SK-N-SH (cell line): ENCODE measurements around the gene KLHL26.

Experiments
- ELF1 ChIP-seq: IDR thresholded peaks from 2 replicates; pipeline ENCODE4 v1.4.0; 2012
- EP300 ChIP-seq, 2 experiments: IDR thresholded peaks; 2 replicates each; pipeline versions ENCODE4 v1.4.0 to v1.6.1; 2012; ENCODE audit warnings: borderline replicate concordance in 1 of 2, low read depth in 1 of 2, low read length in 1 of 2
- GABPA ChIP-seq: IDR thresholded peaks from 2 replicates; pipeline ENCODE4 v1.4.0; 2012; ENCODE audit warnings: low read depth, mild to moderate bottlenecking
- POLR2AphosphoS5 ChIP-seq: IDR thresholded peaks from 2 replicates; pipeline ENCODE4 v1.6.1; 2012; ENCODE audit warnings: low read depth, low read length
- RCOR1 ChIP-seq: fragments of 150-350 bp; IDR thresholded peaks from 2 replicates; pipeline ENCODE4 v1.6.1; 2017; ENCODE audit warnings: antibody characterized with exemption, low read length
- SIN3A ChIP-seq: IDR thresholded peaks from 2 replicates; pipeline ENCODE4 v1.6.1; 2012; ENCODE audit warnings: low read depth, mild to moderate bottlenecking, low read length, moderate library complexity, borderline replicate concordance
- SMC3 ChIP-seq: IDR thresholded peaks from 2 replicates; pipeline ENCODE4 v1.6.1; 2012; ENCODE audit warnings: low read depth, low read length, improper control_type of control experiment
- TF ChIP-seq, protein P1 (sequence below): fragments of 200-600 bp; sonication (generic); IDR thresholded peaks from 2 replicates; pipeline ENCODE4 v1.6.1; 2017; ENCODE audit warnings: antibody characterized with exemption, mild to moderate bottlenecking, moderate library complexity
- TF ChIP-seq, protein P2 (sequence below): IDR thresholded peaks from 2 replicates; pipeline ENCODE4; 2012
- TF ChIP-seq, protein P3 (sequence below): IDR thresholded peaks from 2 replicates; pipeline ENCODE4 v1.4.0; 2012; ENCODE audit warnings: low read depth, borderline replicate concordance
- TF ChIP-seq, protein P4 (sequence below): IDR thresholded peaks from 2 replicates; pipeline ENCODE4 v1.6.1; 2012; ENCODE audit warnings: mild to moderate bottlenecking, low read depth, low read length, moderate library complexity

DNA sequence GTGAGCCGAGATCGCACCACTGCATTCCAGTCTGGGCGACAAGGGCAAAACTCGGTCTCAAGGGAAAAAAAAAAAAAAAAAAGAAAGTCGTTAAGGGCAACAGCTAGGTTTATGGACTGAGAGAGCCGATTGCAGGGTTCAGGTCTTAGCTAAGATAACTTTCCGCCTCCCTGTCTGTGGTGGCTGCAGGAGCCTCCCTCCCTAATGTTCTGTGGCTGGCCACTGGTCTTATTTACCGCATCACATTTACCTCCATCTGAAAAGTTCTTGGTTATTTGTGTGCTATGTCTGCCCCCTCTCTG is 45.9 kb downstream of the KLHL26 start:
- TF ChIP-seq EP300 (IDR thresholded peaks at IDR 0.05; ENCODE audit: borderline replicate concordance in 1 of 2, low read depth in 1 of 2, low read length in 1 of 2) (no peak), GABPA (no peak), POLR2AphosphoS5 (no peak), SIN3A (no peak), SMC3 (no peak), ELF1 (no peak), RCOR1 (no peak)
- TF ChIP-seq, protein P1, sequence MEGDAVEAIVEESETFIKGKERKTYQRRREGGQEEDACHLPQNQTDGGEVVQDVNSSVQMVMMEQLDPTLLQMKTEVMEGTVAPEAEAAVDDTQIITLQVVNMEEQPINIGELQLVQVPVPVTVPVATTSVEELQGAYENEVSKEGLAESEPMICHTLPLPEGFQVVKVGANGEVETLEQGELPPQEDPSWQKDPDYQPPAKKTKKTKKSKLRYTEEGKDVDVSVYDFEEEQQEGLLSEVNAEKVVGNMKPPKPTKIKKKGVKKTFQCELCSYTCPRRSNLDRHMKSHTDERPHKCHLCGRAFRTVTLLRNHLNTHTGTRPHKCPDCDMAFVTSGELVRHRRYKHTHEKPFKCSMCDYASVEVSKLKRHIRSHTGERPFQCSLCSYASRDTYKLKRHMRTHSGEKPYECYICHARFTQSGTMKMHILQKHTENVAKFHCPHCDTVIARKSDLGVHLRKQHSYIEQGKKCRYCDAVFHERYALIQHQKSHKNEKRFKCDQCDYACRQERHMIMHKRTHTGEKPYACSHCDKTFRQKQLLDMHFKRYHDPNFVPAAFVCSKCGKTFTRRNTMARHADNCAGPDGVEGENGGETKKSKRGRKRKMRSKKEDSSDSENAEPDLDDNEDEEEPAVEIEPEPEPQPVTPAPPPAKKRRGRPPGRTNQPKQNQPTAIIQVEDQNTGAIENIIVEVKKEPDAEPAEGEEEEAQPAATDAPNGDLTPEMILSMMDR = no peak
- TF ChIP-seq, protein P2, sequence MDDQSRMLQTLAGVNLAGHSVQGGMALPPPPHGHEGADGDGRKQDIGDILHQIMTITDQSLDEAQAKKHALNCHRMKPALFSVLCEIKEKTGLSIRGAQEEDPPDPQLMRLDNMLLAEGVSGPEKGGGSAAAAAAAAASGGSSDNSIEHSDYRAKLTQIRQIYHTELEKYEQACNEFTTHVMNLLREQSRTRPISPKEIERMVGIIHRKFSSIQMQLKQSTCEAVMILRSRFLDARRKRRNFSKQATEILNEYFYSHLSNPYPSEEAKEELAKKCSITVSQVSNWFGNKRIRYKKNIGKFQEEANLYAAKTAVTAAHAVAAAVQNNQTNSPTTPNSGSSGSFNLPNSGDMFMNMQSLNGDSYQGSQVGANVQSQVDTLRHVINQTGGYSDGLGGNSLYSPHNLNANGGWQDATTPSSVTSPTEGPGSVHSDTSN = no peak
- TF ChIP-seq, protein P3, sequence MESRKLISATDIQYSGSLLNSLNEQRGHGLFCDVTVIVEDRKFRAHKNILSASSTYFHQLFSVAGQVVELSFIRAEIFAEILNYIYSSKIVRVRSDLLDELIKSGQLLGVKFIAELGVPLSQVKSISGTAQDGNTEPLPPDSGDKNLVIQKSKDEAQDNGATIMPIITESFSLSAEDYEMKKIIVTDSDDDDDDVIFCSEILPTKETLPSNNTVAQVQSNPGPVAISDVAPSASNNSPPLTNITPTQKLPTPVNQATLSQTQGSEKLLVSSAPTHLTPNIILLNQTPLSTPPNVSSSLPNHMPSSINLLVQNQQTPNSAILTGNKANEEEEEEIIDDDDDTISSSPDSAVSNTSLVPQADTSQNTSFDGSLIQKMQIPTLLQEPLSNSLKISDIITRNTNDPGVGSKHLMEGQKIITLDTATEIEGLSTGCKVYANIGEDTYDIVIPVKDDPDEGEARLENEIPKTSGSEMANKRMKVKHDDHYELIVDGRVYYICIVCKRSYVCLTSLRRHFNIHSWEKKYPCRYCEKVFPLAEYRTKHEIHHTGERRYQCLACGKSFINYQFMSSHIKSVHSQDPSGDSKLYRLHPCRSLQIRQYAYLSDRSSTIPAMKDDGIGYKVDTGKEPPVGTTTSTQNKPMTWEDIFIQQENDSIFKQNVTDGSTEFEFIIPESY = no peak
- TF ChIP-seq, protein P4, sequence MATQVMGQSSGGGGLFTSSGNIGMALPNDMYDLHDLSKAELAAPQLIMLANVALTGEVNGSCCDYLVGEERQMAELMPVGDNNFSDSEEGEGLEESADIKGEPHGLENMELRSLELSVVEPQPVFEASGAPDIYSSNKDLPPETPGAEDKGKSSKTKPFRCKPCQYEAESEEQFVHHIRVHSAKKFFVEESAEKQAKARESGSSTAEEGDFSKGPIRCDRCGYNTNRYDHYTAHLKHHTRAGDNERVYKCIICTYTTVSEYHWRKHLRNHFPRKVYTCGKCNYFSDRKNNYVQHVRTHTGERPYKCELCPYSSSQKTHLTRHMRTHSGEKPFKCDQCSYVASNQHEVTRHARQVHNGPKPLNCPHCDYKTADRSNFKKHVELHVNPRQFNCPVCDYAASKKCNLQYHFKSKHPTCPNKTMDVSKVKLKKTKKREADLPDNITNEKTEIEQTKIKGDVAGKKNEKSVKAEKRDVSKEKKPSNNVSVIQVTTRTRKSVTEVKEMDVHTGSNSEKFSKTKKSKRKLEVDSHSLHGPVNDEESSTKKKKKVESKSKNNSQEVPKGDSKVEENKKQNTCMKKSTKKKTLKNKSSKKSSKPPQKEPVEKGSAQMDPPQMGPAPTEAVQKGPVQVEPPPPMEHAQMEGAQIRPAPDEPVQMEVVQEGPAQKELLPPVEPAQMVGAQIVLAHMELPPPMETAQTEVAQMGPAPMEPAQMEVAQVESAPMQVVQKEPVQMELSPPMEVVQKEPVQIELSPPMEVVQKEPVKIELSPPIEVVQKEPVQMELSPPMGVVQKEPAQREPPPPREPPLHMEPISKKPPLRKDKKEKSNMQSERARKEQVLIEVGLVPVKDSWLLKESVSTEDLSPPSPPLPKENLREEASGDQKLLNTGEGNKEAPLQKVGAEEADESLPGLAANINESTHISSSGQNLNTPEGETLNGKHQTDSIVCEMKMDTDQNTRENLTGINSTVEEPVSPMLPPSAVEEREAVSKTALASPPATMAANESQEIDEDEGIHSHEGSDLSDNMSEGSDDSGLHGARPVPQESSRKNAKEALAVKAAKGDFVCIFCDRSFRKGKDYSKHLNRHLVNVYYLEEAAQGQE = no peak
